NCI-H226 (cell line): Measurements from ENCODE around the gene IL17RC.
"Not testable (repeated sequence)": the region's sequence is repeated elsewhere in the genome, so short reads cannot be mapped to it uniquely, and the experiment has no call there.

Experiments
- DNase-seq: peaks from one replicate; pipeline ENCODE4 v3.0.0-alpha.2; 2015

Gene IL17RC

GRCh38 chr3:9916346-9916733 is 558 bp upstream of the IL17RC start:
- DNase-seq = no peak

- DNase-seq = no peak
These were observed 922 bp downstream of the IL17RC start for GRCh38 chr3:9917820-9918219.

- DNase-seq = no peak
These were observed 1.6 kb downstream of the IL17RC start for GRCh38 chr3:9918261-9919038.

- no peak for DNase-seq
These were observed 11.3 kb downstream of the IL17RC start for GRCh38 chr3:9928158-9928557.

- DNase-seq = no peak
These were observed 14.0 kb downstream of the IL17RC start for GRCh38 chr3:9930804-9931418.

GRCh38 chr3:9932535-9932842 is 15.6 kb downstream of the IL17RC start:
- no peak for DNase-seq

GRCh38 chr3:9932843-9933560 is 16.1 kb downstream of the IL17RC start:
- peak; percentile 69 for DNase-seq

- DNase-seq = peak; percentile 89
These were observed 16.8 kb downstream of the IL17RC start, which contains the start of gene CRELD1 for GRCh38 chr3:9933561-9934234. CRELD1 (plus strand) TSS chr3:9933834; CDS start chr3:9934439, 605 bp downstream.

- no peak for DNase-seq
These were observed 17.3 kb downstream of the IL17RC start for GRCh38 chr3:9934235-9934621.

GRCh38 chr3:9934993-9935392 is 18.1 kb downstream of the IL17RC start:
- no peak for DNase-seq

GRCh38 chr3:9935966-9936510 is 19.1 kb downstream of the IL17RC start:
- DNase-seq = no peak

- no peak for DNase-seq
These were observed 20.8 kb downstream of the IL17RC start for GRCh38 chr3:9937486-9938238.

- no peak for DNase-seq
These were observed 22.1 kb downstream of the IL17RC start for GRCh38 chr3:9938966-9939365.

GRCh38 chr3:9939906-9940305 is 23.0 kb downstream of the IL17RC start:
- DNase-seq = not testable (repeated sequence)

- DNase-seq = no peak
These were observed 23.8 kb downstream of the IL17RC start for GRCh38 chr3:9940746-9941145.

GRCh38 chr3:9942164-9942563 is 25.3 kb downstream of the IL17RC start:
- DNase-seq = no peak

- DNase-seq = no peak
These were observed 26.2 kb downstream of the IL17RC start for GRCh38 chr3:9942934-9943690.

- no peak for DNase-seq
These were observed 27.4 kb downstream of the IL17RC start for GRCh38 chr3:9944271-9944670.

GRCh38 chr3:9945358-9945757 is 28.5 kb downstream of the IL17RC start:
- DNase-seq = no peak

GRCh38 chr3:9946112-9947024 is 29.5 kb downstream of the IL17RC start:
- DNase-seq = peak; percentile 55
